SK-N-SH (cell line): ENCODE data around the gene GNG14. TPM values are rescaled to one million over a fixed set of nuclear protein-coding genes. Genes with fewer than 3 reads are reported as not detected.
A peak's percentile ranks its signal among the peaks of the same experiment; 100 is the strongest.

ENCODE experiments used
- CTCF ChIA-PET: fragments of 300-600, 350-600 bp; formaldehyde crosslinking; extraction: SDS; loops from one replicate; lab custom pipeline; 2021; lab: Yijun Ruan, JAX
- POLR2A ChIA-PET: fragments of 350-600 bp; sonication (Branson Sonifier 250); formaldehyde crosslinking; extraction: SDS; loops from one replicate; lab custom pipeline; 2020; ENCODE audit warnings: antibody characterized with exemption, inconsistent platforms; lab: Yijun Ruan, JAX
- DNase-seq: peaks from one replicate; pipeline ENCODE4 v3.0.0; 2012
- H2AFZ ChIP-seq: fragments of 200-600 bp; sonication (generic); 2 replicates; pipeline ENCODE4 v1.8.1; 2016; ENCODE audit warnings: antibody characterized with exemption, mild to moderate bottlenecking, low read depth
- H3F3A ChIP-seq: fragments of 200-600 bp; sonication (generic); replicated peaks from 2 replicates; pipeline ENCODE3; 2016; ENCODE audit warnings: antibody characterized with exemption, mild to moderate bottlenecking; ENCODE audit not compliant: insufficient read depth
- H3K27ac ChIP-seq, 2 experiments: fragments of 200-500 bp in 1 of 2; fragments of 200-600 bp in 1 of 2; sonication (Bioruptor generic) in 1 of 2; sonication (generic), shearing (Covaris generic) in 1 of 2; 2 replicates each; pipeline versions ENCODE4 v1.5.1 to v1.6.1; 2014 to 2016; ENCODE audit warnings: low read depth in 2 of 2, inconsistent platforms in 1 of 2, low read length in 1 of 2, mild to moderate bottlenecking in 1 of 2, mixed read lengths in 1 of 2
- H3K27me3 ChIP-seq: fragments of 200-600 bp; sonication (generic), shearing (Covaris generic); 2 replicates; pipeline ENCODE4 v1.6.1; 2016; ENCODE audit warnings: mixed run types; ENCODE audit not compliant: insufficient read depth
- H3K36me3 ChIP-seq, 2 experiments: fragments of 200-500 bp in 1 of 2; fragments of 200-600 bp in 1 of 2; sonication (Bioruptor generic) in 1 of 2; sonication (generic) in 1 of 2; replicated peaks in 1 of 2; 2 replicates each; pipeline versions ENCODE3 to v1.5.1; 2014 to 2016; ENCODE audit warnings: low read length in 1 of 2, mild to moderate bottlenecking in 1 of 2; ENCODE audit not compliant: insufficient read depth in 2 of 2, control insufficient read depth in 1 of 2
- H3K4me1 ChIP-seq, 2 experiments: fragments of 200-500 bp in 1 of 2; fragments of 200-600 bp in 1 of 2; sonication (Bioruptor generic) in 1 of 2; sonication (generic), shearing (Covaris generic) in 1 of 2; 2 replicates each; pipeline versions ENCODE4 v1.5.1 to v1.6.1; 2014 to 2016; ENCODE audit warnings: low read depth in 1 of 2, low read length in 1 of 2, mixed run types in 1 of 2; ENCODE audit not compliant: insufficient read depth in 2 of 2, control insufficient read depth in 1 of 2
- H3K4me2 ChIP-seq: fragments of 200-600 bp; sonication (generic), shearing (Covaris generic); 2 replicates; pipeline ENCODE4 v1.6.1; 2017; ENCODE audit warnings: mixed run types
- H3K4me3 ChIP-seq, 2 experiments: fragments of 200-500 bp in 1 of 2; fragments of 200-600 bp in 1 of 2; sonication (Bioruptor generic) in 1 of 2; sonication (generic), shearing (Covaris generic) in 1 of 2; 2 replicates each; pipeline versions ENCODE4 v1.5.1 to v1.8.1; 2014 to 2016; ENCODE audit warnings: low read depth in 2 of 2, inconsistent platforms in 1 of 2, low read length in 1 of 2, mild to moderate bottlenecking in 1 of 2, mixed read lengths in 1 of 2, moderate library complexity in 1 of 2
- H3K79me2 ChIP-seq: fragments of 200-600 bp; sonication (generic); 2 replicates; pipeline ENCODE4 v1.8.1; 2017; ENCODE audit warnings: mild to moderate bottlenecking; ENCODE audit not compliant: insufficient read depth
- H3K9ac ChIP-seq: fragments of 200-600 bp; sonication (generic); 2 replicates; pipeline ENCODE4 v1.6.1; 2017; ENCODE audit warnings: mixed run types
- H3K9me2 ChIP-seq: fragments of 200-600 bp; sonication (generic); 2 replicates; pipeline ENCODE4 v1.6.1; 2017; ENCODE audit warnings: mixed run types
- H3K9me3 ChIP-seq: fragments of 200-600 bp; sonication (generic); 2 replicates; pipeline ENCODE4 v1.6.1; 2017; ENCODE audit warnings: mixed run types, mild to moderate bottlenecking, moderate library complexity
- H4K20me1 ChIP-seq: fragments of 200-600 bp; sonication (generic); 2 replicates; pipeline ENCODE4 v1.6.1; 2017; ENCODE audit warnings: mild to moderate bottlenecking, mixed run types; ENCODE audit not compliant: insufficient read depth
- CHD2 ChIP-seq: fragments of 150-350 bp; IDR thresholded peaks from 2 replicates; pipeline ENCODE4 v1.6.1; 2018; ENCODE audit warnings: low read length; ENCODE audit not compliant: partially characterized antibody
- ELF1 ChIP-seq: IDR thresholded peaks from 2 replicates; pipeline ENCODE4 v1.4.0; 2012
- EP300 ChIP-seq, 2 experiments: IDR thresholded peaks; 2 replicates each; pipeline versions ENCODE4 v1.4.0 to v1.6.1; 2012; ENCODE audit warnings: borderline replicate concordance in 1 of 2, low read depth in 1 of 2, low read length in 1 of 2
- EZH2phosphoT487 ChIP-seq: fragments of 200-600 bp; sonication (generic); IDR thresholded peaks from 2 replicates; pipeline ENCODE4 v1.6.1; 2017; ENCODE audit warnings: low read depth, mixed run types, mild to moderate bottlenecking, antibody characterized with exemption, moderate library complexity, borderline replicate concordance
- FOXJ3 ChIP-seq: sonication (generic); formaldehyde crosslinking; IDR thresholded peaks from 2 replicates; pipeline ENCODE4 v1.5.1; 2020; ENCODE audit warnings: mild to moderate bottlenecking, missing genetic modification reagents
- FOXM1 ChIP-seq: IDR thresholded peaks from 2 replicates; pipeline ENCODE4 v1.4.0; 2012; ENCODE audit warnings: low read depth, mild to moderate bottlenecking
- GABPA ChIP-seq: IDR thresholded peaks from 2 replicates; pipeline ENCODE4 v1.4.0; 2012; ENCODE audit warnings: low read depth, mild to moderate bottlenecking
- GATA2 ChIP-seq: sonication (generic); formaldehyde crosslinking; IDR thresholded peaks from 2 replicates; pipeline ENCODE4 v1.5.0; 2020; ENCODE audit warnings: mild to moderate bottlenecking, missing genetic modification reagents
- MEF2A ChIP-seq: IDR thresholded peaks from 2 replicates; pipeline ENCODE4 v1.4.0; 2012; ENCODE audit warnings: low read depth, borderline replicate concordance
- MXI1 ChIP-seq: IDR thresholded peaks from 2 replicates; pipeline ENCODE4 v1.6.1; 2012; ENCODE audit warnings: mild to moderate bottlenecking, low read depth, low read length, improper control_type of control experiment
- NFIC ChIP-seq: IDR thresholded peaks from 2 replicates; pipeline ENCODE4 v1.4.0; 2012; ENCODE audit warnings: borderline replicate concordance
- NRF1 ChIP-seq: IDR thresholded peaks from 2 replicates; pipeline ENCODE4 v1.6.1; 2012; ENCODE audit warnings: low read depth, mild to moderate bottlenecking, low read length
- POLR2AphosphoS5 ChIP-seq: IDR thresholded peaks from 2 replicates; pipeline ENCODE4 v1.6.1; 2012; ENCODE audit warnings: low read depth, low read length
- RAD21 ChIP-seq: IDR thresholded peaks from 2 replicates; pipeline ENCODE4 v1.6.1; 2012; ENCODE audit warnings: mild to moderate bottlenecking, low read length
- RCOR1 ChIP-seq: fragments of 150-350 bp; IDR thresholded peaks from 2 replicates; pipeline ENCODE4 v1.6.1; 2017; ENCODE audit warnings: antibody characterized with exemption, low read length
- REST ChIP-seq: IDR thresholded peaks from 2 replicates; pipeline ENCODE4 v1.6.1; 2012; ENCODE audit warnings: mild to moderate bottlenecking, low read depth, low read length, moderate library complexity
- RFX5 ChIP-seq: IDR thresholded peaks from 2 replicates; pipeline ENCODE4 v1.6.1; 2012; ENCODE audit warnings: mild to moderate bottlenecking, improper control_type of control experiment, low read length
- RXRA ChIP-seq: IDR thresholded peaks from 2 replicates; pipeline ENCODE4 v1.4.0; 2012; ENCODE audit warnings: low read depth, mild to moderate bottlenecking, borderline replicate concordance
- SMC3 ChIP-seq: IDR thresholded peaks from 2 replicates; pipeline ENCODE4 v1.6.1; 2012; ENCODE audit warnings: low read depth, low read length, improper control_type of control experiment
- TAF1 ChIP-seq: IDR thresholded peaks from 2 replicates; pipeline ENCODE4 v1.6.1; 2012; ENCODE audit warnings: low read depth, mild to moderate bottlenecking, low read length, moderate library complexity, borderline replicate concordance
- TCF12 ChIP-seq: IDR thresholded peaks from 2 replicates; pipeline ENCODE4 v1.4.0; 2012
- TEAD4 ChIP-seq: IDR thresholded peaks from 2 replicates; pipeline ENCODE4 v1.4.0; 2012; ENCODE audit warnings: mild to moderate bottlenecking, borderline replicate concordance; ENCODE audit not compliant: insufficient read depth
- YY1 ChIP-seq: IDR thresholded peaks from 2 replicates; pipeline ENCODE4 v1.4.0; 2012; ENCODE audit warnings: low read depth, mild to moderate bottlenecking
- ZBTB33 ChIP-seq: IDR thresholded peaks from 2 replicates; pipeline ENCODE4 v1.4.0; 2012; ENCODE audit warnings: low read depth, borderline replicate concordance
- WGBS: methylation state at CpG from one replicate; pipeline ENCODE4 v1.1.6; 2017; ENCODE audit warnings: low lambda C conversion rate; 5-methylcytosine and 5-hydroxymethylcytosine counted together
- polyA plus RNA-seq, 3 experiments: library from polyadenylated mRNA; depleted of rRNA; stranded (reverse); fragments of >200 nt; gene quantifications; 2 replicates each; pipeline ENCODE4 v1.2.3, GENCODE V29; 2012
- TF ChIP-seq, protein P1 (sequence below): IDR thresholded peaks from 2 replicates; pipeline ENCODE4 v1.4.0; 2012; ENCODE audit warnings: low read depth
- TF ChIP-seq, protein P2 (sequence below): fragments of 150-350 bp; IDR thresholded peaks from 2 replicates; pipeline ENCODE4 v1.6.1; 2017; ENCODE audit warnings: antibody characterized with exemption, low read length, low read depth, borderline replicate concordance

The GNG14 gene
- polyA plus RNA-seq, 1 of the 3 experiments (the other 2 are of a cell fraction): not detected

GRCh38 chr19:12723641-12724426 lies 36.0 kb downstream of the GNG14 start, which contains the start of gene TNPO2:
TNPO2 (minus strand) TSS chr19:12723932; CDS start chr19:12720977, 2,955 bp downstream.
- ChIA-PET CTCF (interaction anchor here (0.7 to 3.8 kb wide), 6 partner anchors 9 to 124 kb away, joined by 3 to 25 read pairs (median 4); partner anchors contain the start of gene TRIR), POLR2A (interaction anchor here (1.0 to 1.6 kb wide), 4 partner anchors 8 to 222 kb away, joined by 3 to 6 read pairs (median 4); partner anchors contain the start of genes FBXW9 and RAD23A)
- peaks cover 7 to 8% of the 10 kb centered on the region in 2 experiments; a peak in 3 of 4 replicates for H3K4me1 ChIP-seq
- no peaks in the 10 kb centered on the region for H3K27me3 ChIP-seq
- H4K20me1 ChIP-seq: no peaks in the 10 kb centered on the region
- peak within 1 kb of the TSS; percentile 63 to 77 for H3K4me3 ChIP-seq
- 6% methylated on average over 21 of the region's 28 CpGs for WGBS
- peaks cover 22% of the 10 kb centered on the region for H3F3A ChIP-seq
- no peaks in the 10 kb centered on the region for H3K9me2 ChIP-seq
- H3K79me2 ChIP-seq: peaks cover 48% of the 10 kb centered on the region
- peak; percentile 88 for DNase-seq
- H3K27ac ChIP-seq: peak within 1 kb of the TSS; percentile 88 to 89
- peak within 1 kb of the TSS; percentile 75 for H2AFZ ChIP-seq
- H3K36me3 ChIP-seq: peaks cover 5 to 9% of the 10 kb centered on the region in 2 experiments
- peak within 1 kb of the TSS; percentile 95 for H3K9ac ChIP-seq
- peak within 1 kb of the TSS; percentile 89 for H3K4me2 ChIP-seq
- no peaks in the 10 kb centered on the region for H3K9me3 ChIP-seq
- peak; percentile 83 for TF ChIP-seq GATA2 (CRISPR knock-in tag)
- no peak for TF ChIP-seq RCOR1
- no peak for TF ChIP-seq RXRA
- no peak for TF ChIP-seq TCF12
- no peak for TF ChIP-seq FOXM1
- TF ChIP-seq TAF1: no peak
- no peak for TF ChIP-seq RFX5
- TF ChIP-seq MEF2A: no peak
- no peak for TF ChIP-seq ELF1
- TF ChIP-seq NFIC: peak; percentile 72
- no peak for TF ChIP-seq SMC3
- peak; percentile 71 for TF ChIP-seq NRF1
- TF ChIP-seq FOXJ3 (CRISPR knock-in tag): no peak
- no peak for TF ChIP-seq EZH2phosphoT487
- TF ChIP-seq, protein P1, sequence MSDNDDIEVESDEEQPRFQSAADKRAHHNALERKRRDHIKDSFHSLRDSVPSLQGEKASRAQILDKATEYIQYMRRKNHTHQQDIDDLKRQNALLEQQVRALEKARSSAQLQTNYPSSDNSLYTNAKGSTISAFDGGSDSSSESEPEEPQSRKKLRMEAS: peak; percentile 99
- 0 out of 2 replicates have a peak, but pooled peaks have one; percentile 22 for TF ChIP-seq ZBTB33
- TF ChIP-seq MXI1: peak; percentile 100
- no peak for TF ChIP-seq CHD2
- TF ChIP-seq, protein P2, sequence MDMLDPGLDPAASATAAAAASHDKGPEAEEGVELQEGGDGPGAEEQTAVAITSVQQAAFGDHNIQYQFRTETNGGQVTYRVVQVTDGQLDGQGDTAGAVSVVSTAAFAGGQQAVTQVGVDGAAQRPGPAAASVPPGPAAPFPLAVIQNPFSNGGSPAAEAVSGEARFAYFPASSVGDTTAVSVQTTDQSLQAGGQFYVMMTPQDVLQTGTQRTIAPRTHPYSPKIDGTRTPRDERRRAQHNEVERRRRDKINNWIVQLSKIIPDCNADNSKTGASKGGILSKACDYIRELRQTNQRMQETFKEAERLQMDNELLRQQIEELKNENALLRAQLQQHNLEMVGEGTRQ: no peak
- TF ChIP-seq EP300 (IDR thresholded peaks at IDR 0.05; ENCODE audit: borderline replicate concordance in 1 of 2, low read depth in 1 of 2, low read length in 1 of 2): no peak
- TF ChIP-seq GABPA: peak; percentile 31; the same call in 1 of the 2 replicates
- TF ChIP-seq TEAD4: no peak
- TF ChIP-seq POLR2AphosphoS5: peak; percentile 68
- no peak for TF ChIP-seq REST
- TF ChIP-seq RAD21: no peak
- no peak for TF ChIP-seq YY1
